Activated CD8-positive, alpha-beta T cell treated with anti-CD3 and anti-CD28 coated beads for 36 hours (primary cell): ENCODE measurements around the gene DEFB113. TPM values are rescaled to one million over a fixed set of nuclear protein-coding genes. Genes with fewer than 3 reads are reported as not detected.
"Not testable (repeated sequence)": the region's sequence is repeated elsewhere in the genome, so short reads cannot be mapped to it uniquely, and the experiment has no call there.

Experiments
- ATAC-seq: fragments of 200-7000 bp; cut with Tn5 transposase; one replicate; pipeline ENCODE4 v1.10.0; 2021; ENCODE audit warnings: mild to moderate bottlenecking, moderate library complexity
- CTCF ChIA-PET: fragments of 350-600 bp; sonication (Branson Sonifier 250); formaldehyde crosslinking; loops from one replicate; lab custom pipeline; 2021; ENCODE audit warnings: antibody characterized with exemption; lab: Charles Lee
- POLR2A ChIA-PET: fragments of 350-600 bp; sonication (Branson Sonifier 250); formaldehyde crosslinking; loops from one replicate; lab custom pipeline; 2021; ENCODE audit warnings: antibody characterized with exemption; lab: Charles Lee
- DNase-seq: peaks from one replicate; pipeline ENCODE4 v3.0.0-alpha.2; 2020
- H3K27ac Mint-ChIP-seq: one replicate; pipeline ENCODE4 v1.8.0; 2021; ENCODE audit warnings: mild to moderate bottlenecking, mixed read lengths
- H3K27me3 Mint-ChIP-seq: one replicate; pipeline ENCODE4 v1.8.0; 2021; ENCODE audit warnings: mixed read lengths
- H3K36me3 Mint-ChIP-seq: one replicate; pipeline ENCODE4 v1.8.0; 2021; ENCODE audit warnings: low read depth, mixed read lengths
- H3K4me1 Mint-ChIP-seq: one replicate; pipeline ENCODE4 v1.8.0; 2021; ENCODE audit warnings: low read depth, mixed read lengths
- H3K4me3 Mint-ChIP-seq: one replicate; pipeline ENCODE4 v1.8.0; 2021; ENCODE audit warnings: mild to moderate bottlenecking, moderate library complexity, mixed read lengths
- H3K9me3 Mint-ChIP-seq: one replicate; pipeline ENCODE4 v1.8.0; 2021; ENCODE audit warnings: mixed read lengths
- CTCF ChIP-seq: fragments of 200-600 bp; IDR thresholded peaks from one replicate; pipeline ENCODE4 v1.8.0; 2022; ENCODE audit warnings: antibody characterized with exemption, mild to moderate bottlenecking
- intact Hi-C: fragments of 100-400 bp; cut with micrococcal nuclease; formaldehyde crosslinking; loops from one replicate; pipeline ENCODE4 v1.10.0; 2022
- total RNA-seq, 2 experiments: library from RNA; stranded (reverse); gene quantifications; one replicate each; pipeline ENCODE4 v1.2.3, GENCODE V29; 2021

Gene DEFB113
- total RNA-seq, 2 experiments from 2014 or later, result not detected

- no peak for DNase-seq
- no peaks in the 10 kb centered on the region for H3K36me3 Mint-ChIP-seq
- no peak for TF ChIP-seq CTCF
- no peak overlapping the region for H3K4me3 Mint-ChIP-seq
- no peak for ATAC-seq
- H3K27ac Mint-ChIP-seq, result no peak overlapping the region
- no peaks in the 10 kb centered on the region for H3K27me3 Mint-ChIP-seq
- H3K9me3 Mint-ChIP-seq, result peaks cover 12% of the 10 kb centered on the region
- ChIA-PET CTCF (no interaction called here), POLR2A (interaction anchor here (0.5 kb wide), 1 partner anchor 109 kb away, joined by 3 read pairs; no protein-coding TSS in a partner anchor)
- no peaks in the 10 kb centered on the region for H3K4me1 Mint-ChIP-seq
- intact Hi-C loops, result no loop called here
Measured at GRCh38 chr6:49955847-49956246, 13.6 kb downstream of the DEFB113 start.

- H3K9me3 Mint-ChIP-seq, result peaks cover 7% of the 10 kb centered on the region
- CTCF ChIA-PET, result no interaction called here
- no peaks in the 10 kb centered on the region for H3K27me3 Mint-ChIP-seq
- no peak for TF ChIP-seq CTCF
- intact Hi-C loops, result no loop called here
- POLR2A ChIA-PET, result no interaction called here
- H3K27ac Mint-ChIP-seq, result no peak overlapping the region
- H3K4me1 Mint-ChIP-seq, result no peaks in the 10 kb centered on the region
- no peak for ATAC-seq
- no peaks in the 10 kb centered on the region for H3K36me3 Mint-ChIP-seq
- no peak overlapping the region for H3K4me3 Mint-ChIP-seq
- DNase-seq, result no peak
Measured at GRCh38 chr6:49951926-49952325, 17.5 kb downstream of the DEFB113 start.

- DNase-seq, result no peak
- ATAC-seq, result no peak
- Mint-ChIP-seq H3K4me3 (no peak overlapping the region), H3K36me3 (no peaks in the 10 kb centered on the region), H3K27ac (no peak overlapping the region), H3K4me1 (no peaks in the 10 kb centered on the region), H3K9me3 (peaks cover 7% of the 10 kb centered on the region), H3K27me3 (no peaks in the 10 kb centered on the region)
- intact Hi-C loops, result no loop called here
- POLR2A ChIA-PET, result no interaction called here
- no peak for TF ChIP-seq CTCF
- CTCF ChIA-PET, result no interaction called here
Measured at GRCh38 chr6:49950415-49950751, 19.0 kb downstream of the DEFB113 start.

- ChIA-PET POLR2A (no interaction called here), CTCF (no interaction called here)
- Mint-ChIP-seq H3K4me3 (no peak overlapping the region), H3K9me3 (peaks cover 7% of the 10 kb centered on the region), H3K36me3 (no peaks in the 10 kb centered on the region), H3K27ac (no peak overlapping the region), H3K27me3 (no peaks in the 10 kb centered on the region), H3K4me1 (no peaks in the 10 kb centered on the region)
- ATAC-seq, result no peak
- no peak for DNase-seq
- no peak for TF ChIP-seq CTCF
- intact Hi-C loops, result no loop called here
Measured at GRCh38 chr6:49949062-49949461, 20.4 kb downstream of the DEFB113 start.

- ChIA-PET CTCF (no interaction called here), POLR2A (interaction anchor here (0.6 kb wide), 1 partner anchor 112 kb away, joined by 3 read pairs; no protein-coding TSS in a partner anchor)
- no peak for TF ChIP-seq CTCF
- Mint-ChIP-seq H3K4me3 (no peak overlapping the region), H3K27me3 (no peaks in the 10 kb centered on the region), H3K27ac (no peak overlapping the region), H3K4me1 (no peaks in the 10 kb centered on the region), H3K9me3 (peaks cover 8% of the 10 kb centered on the region), H3K36me3 (no peaks in the 10 kb centered on the region)
- intact Hi-C loops, result no loop called here
- ATAC-seq (no peak), DNase-seq (no peak)
Measured at GRCh38 chr6:49946835-49947234, 22.6 kb downstream of the DEFB113 start.

- CTCF ChIA-PET, H3K27ac Mint-ChIP-seq, H3K4me3 Mint-ChIP-seq, intact Hi-C loops, DNase-seq, H3K36me3 Mint-ChIP-seq, ATAC-seq, H3K27me3 Mint-ChIP-seq, H3K4me1 Mint-ChIP-seq, POLR2A ChIA-PET, H3K9me3 Mint-ChIP-seq: not testable (repeated sequence)
Measured at GRCh38 chr6:49944068-49944467, 25.4 kb downstream of the DEFB113 start.
